CD4-positive, alpha-beta T cell treated with Interleukin-15 for 4 hours (primary cell): Measurements from ENCODE around the gene PIPOX.
"Not testable (repeated sequence)": the region's sequence is repeated elsewhere in the genome, so short reads cannot be mapped to it uniquely, and the experiment has no call there.

Experiments
- DNase-seq: peaks from one replicate; pipeline ENCODE4 v3.0.0-alpha.2; 2020; ENCODE audit warnings: low spot score

PIPOX gene

GRCh38 chr17:29076722-29077121 lies 33.8 kb downstream of the PIPOX start:
- no peak for DNase-seq

DNA sequence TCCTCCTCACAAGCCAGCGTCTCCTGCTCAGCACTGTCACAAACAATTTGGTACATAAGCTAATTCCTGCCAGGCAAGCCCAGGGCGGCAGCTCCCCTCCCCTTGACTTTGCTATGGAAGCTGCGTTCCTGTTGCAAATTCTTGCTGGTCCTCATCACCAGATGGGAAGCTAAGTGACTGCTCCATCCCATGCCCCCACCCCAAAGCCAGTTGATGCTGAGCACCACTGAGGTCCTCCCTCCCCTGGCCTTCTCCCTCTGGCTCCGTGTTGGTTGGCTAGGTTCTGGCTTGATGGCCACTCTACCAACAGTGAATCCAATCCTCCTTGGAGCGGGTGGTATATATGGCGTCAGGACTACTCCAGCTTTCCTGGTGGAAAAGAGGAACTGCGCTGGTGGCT lies 34.4 kb downstream of the PIPOX start:
- no peak for DNase-seq

- no peak for DNase-seq
Observed at GRCh38 chr17:29078183-29079045, 35.5 kb downstream of the PIPOX start.

- DNase-seq: no peak
Observed at GRCh38 chr17:29079433-29079832, 36.5 kb downstream of the PIPOX start.

- DNase-seq: no peak
Observed at GRCh38 chr17:29079887-29080286, 36.9 kb downstream of the PIPOX start.

GRCh38 chr17:29080323-29080722 lies 37.4 kb downstream of the PIPOX start:
- DNase-seq: no peak

- no peak for DNase-seq
Observed at GRCh38 chr17:29080965-29081364, 38.0 kb downstream of the PIPOX start.

DNA sequence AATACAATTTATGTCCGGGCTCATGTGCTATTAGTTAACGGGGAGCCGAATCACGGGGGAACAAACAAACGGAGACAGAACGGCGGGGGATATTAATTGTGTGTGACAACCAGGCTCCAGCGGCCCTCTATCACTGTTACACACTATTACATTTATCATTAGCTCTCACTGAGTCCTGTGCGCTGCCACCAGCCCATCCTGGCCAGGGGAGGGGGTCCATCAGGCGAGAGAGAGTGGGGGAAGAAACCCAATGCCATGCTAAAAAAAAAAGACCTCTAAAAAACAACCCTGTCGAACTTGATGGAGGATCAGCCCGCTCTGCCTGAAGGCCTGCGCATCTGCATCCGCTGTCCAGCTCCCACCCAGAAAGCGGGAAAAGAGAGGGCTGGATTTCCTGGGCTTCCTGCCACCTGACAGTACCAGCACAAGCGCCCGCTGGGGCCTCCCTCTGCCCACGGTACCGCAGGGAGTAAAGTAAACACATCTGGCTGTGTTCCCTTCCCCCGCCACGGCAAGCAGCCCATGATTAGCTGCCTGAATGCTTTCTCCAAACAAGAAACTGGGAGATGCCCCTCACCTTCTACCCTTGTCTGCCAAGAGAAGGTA lies 41.7 kb downstream of the PIPOX start:
- DNase-seq: no peak

- DNase-seq: no peak
Observed at GRCh38 chr17:29085223-29085622, 42.3 kb downstream of the PIPOX start.

DNA sequence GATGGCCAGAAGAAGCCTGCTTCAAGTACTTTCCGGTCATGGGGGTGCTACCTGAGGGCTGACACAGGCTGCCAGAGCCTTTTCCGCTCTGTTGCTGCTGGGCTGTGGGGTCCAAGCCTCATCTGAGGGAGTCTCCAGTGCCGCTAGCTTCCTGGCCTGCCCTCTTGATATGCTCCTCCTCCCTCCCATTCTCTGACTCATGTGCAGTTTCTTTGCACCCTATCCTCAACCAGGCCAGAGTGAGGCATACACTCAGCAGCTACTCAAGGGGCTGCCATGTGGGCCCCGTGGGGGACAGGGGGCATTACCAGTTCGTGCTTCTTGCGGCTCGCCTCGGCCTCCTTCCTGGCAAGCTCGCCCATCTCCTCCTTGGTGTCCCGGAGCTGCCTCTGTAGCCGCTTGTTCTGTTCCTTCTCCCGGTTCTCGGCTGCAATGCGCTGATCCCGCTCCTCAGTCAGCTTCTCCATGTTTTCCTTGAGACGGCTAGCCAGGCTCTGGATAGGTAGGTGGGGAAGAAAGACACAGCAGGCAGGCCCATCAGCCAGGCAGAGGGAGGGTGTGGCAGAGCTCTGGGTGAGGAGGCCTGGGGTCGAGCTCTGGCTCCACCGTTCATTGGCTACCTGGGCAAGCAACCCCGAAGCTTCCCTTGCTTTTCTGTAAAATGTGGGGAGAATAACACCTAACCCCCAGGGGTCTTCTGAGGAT lies 43.8 kb downstream of the PIPOX start:
- DNase-seq: no peak

GRCh38 chr17:29088782-29089181 lies 45.8 kb downstream of the PIPOX start:
- not testable (repeated sequence) for DNase-seq

DNA sequence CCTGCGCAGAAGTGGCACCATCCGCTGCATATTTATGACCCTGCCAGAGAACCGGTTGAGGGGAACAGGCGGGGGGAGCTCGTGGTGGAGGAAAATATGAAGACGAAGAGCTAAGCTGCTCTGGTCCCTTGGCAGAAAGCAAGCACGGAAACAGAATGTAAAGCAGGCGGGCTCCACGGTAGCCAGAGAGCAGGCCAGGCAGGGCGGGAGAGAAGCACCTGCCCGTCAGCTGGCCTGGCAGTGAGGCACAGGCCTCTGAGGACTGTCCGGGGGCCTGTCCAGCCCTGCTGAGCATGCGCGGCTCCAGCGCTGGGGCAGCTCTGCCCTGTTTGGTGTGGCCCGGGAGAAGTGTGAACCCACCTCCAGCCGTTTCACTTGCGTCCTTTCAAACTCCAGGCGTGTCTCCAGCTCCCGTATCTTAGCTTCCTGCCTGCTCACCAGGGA lies 46.7 kb downstream of the PIPOX start:
- DNase-seq: no peak

GRCh38 chr17:29090108-29090507 lies 47.2 kb downstream of the PIPOX start:
- no peak for DNase-seq

GRCh38 chr17:29090750-29091605 lies 48.0 kb downstream of the PIPOX start:
- no peak for DNase-seq

DNA sequence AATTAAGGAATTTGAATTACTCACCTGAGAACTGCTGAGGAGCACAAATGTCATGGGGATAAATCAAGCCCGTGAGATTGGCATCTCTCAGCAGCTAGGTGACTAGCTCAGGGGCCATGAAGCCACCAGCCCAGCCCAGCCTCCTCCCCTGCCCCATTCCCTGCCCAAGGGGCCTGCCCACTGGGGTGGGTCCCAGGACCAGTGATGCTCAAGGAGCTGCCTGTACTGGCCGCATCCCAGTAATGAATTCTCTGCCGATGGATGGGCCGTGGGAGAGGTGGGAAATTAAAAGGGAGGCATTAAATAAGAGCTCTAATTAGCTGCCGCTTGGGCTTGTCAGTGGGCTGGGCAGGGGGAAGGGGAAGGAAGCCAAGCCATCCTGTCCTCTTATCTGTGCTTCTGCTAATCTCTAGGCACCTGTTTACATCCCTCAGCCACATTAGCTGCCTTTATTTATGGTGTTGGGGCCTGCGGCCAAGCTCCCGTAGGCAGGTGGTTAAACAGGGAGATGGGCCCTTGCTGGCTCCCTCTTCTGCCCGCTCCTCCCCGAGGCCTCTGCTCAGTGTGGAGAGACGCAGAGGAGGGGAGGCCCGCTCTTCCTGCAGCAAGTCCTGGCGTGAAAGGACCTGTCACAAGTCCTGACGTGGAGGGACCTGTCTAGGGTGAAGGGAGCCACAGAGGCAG lies 48.8 kb downstream of the PIPOX start:
- no peak for DNase-seq

DNA sequence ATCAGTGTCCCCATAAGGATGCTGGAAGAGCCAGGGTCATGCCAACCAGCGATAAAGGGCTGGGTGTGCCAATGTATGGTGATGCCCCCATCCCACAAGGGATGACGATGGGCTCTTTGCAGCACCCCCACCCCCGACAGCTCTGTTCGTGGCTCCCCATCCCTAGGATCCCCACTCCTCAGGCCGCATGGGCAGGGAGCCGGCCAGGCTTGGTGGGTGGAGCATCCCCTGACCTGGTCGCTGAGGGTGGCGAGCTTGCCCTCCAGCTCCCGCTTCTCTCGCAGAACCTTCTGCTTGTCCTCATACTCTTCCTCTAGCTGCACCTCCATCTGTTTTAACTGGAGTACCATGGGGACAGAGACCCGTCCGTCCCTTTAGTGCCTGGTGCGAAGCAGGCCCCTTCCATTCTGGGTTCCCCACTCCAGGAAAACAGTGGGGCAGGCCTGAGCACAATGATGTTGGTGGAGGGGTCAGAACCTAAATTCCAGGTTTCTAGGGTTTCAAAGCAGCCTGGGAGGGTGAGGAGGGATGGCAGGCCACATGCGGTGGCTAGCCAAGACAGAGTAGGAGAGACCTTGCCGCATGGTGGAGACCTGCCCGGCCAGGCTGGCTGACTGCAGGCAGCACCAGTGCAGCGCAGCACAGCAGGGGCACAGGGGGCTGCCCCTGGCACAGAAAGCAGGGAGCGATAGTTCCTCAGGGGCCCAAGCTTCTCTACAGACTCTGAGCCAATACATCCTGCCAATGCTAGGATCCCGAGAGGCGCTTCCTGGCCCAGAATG lies 50.3 kb downstream of the PIPOX start:
- no peak for DNase-seq

- DNase-seq: no peak
Observed at GRCh38 chr17:29094101-29094708, 51.3 kb downstream of the PIPOX start.

DNA sequence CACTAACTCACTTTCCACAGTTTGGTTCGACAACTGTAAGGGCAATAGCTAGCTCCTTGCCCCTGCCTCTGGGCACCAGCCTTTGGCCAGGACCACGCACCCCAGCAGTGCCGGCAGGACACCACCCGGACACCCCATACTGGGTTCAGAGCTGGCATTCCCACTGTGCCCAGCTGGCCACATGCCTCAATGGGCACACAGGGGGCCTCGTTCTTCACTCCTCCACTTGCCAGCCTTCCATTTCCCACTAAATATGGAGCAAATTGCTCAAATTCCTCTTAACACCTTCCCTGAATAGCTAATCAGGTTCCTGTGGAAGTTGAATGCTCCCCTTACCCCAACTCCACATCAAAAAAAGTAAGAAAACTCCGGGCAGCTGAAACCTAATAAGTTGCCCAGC lies 52.5 kb downstream of the PIPOX start:
- no peak for DNase-seq

DNA sequence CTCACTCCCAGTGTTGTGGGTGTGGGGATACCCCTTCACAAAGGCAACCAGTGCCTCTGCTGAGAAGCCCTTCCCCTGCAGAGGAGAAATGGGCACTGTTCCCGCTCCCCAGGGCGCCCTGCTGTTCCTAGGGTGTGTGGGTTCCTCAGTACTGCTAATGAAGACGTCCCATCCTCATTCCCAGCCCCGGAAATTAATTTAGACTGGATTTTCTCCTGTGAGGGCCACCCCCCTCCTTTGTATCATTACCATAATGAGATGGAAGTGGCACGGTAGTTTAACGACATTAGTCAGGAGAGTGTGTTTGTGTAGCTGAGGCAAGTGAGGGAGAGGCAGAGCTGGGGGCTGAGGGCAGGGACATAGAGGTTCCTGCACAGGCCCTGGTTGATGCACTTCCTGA lies 53.2 kb downstream of the PIPOX start:
- no peak for DNase-seq

DNA sequence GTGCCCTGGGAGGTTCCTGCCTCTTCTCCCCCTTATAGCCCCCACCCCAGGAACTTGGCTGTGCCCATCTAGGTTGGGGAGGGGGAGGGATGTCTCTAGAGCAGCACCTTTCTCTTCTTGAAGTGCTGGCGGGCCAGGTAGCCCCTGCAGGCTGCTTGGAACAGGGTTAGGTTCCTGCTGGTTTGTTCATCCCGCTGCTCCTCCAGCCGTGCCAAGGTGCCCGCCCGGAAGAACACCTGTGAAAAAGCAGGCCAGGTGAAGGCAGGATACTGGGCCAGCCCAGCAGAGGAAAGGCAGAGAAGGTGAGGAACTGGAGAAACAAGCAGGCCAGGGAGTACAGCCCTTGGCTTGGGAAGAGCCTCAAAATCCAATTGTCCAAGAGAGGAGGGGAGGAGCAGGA lies 56.6 kb downstream of the PIPOX start:
- DNase-seq: no peak
